ENCODE results near the gene KCNJ2. TPM values are rescaled to one million over a fixed set of nuclear protein-coding genes. Genes with fewer than 3 reads are reported as not detected.

The KCNJ2 gene
- total RNA-seq, 1 experiment from 2014 or later, result 0.15 TPM

DNA sequence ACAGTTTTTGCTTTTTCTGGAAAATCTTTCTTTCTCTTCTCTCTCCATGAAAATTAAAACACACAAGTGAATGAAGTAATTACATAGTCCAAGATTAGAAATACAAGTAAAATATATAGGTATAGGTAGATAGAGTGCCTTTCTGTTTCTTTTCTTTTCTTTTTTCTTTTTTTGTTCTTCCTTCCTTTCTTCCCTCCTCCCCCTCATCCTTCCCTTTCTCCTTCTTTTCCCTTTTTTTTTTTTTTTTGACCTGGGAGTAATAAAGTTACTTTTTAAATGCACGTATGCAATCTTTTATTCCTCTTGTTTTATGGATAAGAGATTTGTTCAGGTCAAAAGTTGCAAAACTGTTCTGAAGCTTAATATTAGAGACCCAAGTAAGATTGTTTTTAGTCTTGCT, 34.6 kb upstream of the KCNJ2 start:
- Histone ChIP-seq H3K79me1 (ENCODE audit: insufficient read depth, low read depth, low read length, poor library complexity, severe bottlenecking) (no peaks in the 10 kb centered on the region), H2BK12ac (ENCODE audit: insufficient read length, low read depth, low read length) (no peak overlapping the region), H2BK15ac (ENCODE audit: low read depth, low read length) (no peak overlapping the region), H4K91ac (ENCODE audit: insufficient read length, low read depth, low read length) (no peak overlapping the region), H3T11ph (ENCODE audit: low read length) (no peak overlapping the region), H3K79me2 (ENCODE audit: insufficient read depth, low read length) (no peaks in the 10 kb centered on the region), H3K27ac (ENCODE audit: insufficient read length, low read depth, low read length) (no peak overlapping the region), H3K4me1 (ENCODE audit: insufficient read depth, low read length) (no peaks in the 10 kb centered on the region; the same call in 1 of the 2 replicates), H3K18ac (ENCODE audit: insufficient read length, low read depth, low read length) (no peak overlapping the region), H2AFZ (ENCODE audit: low read length) (no peak overlapping the region), H3K27me3 (ENCODE audit: insufficient read depth, low read length) (no peaks in the 10 kb centered on the region), H3K9me3 (ENCODE audit: control insufficient read depth, low read depth, low read length) (no peaks in the 10 kb centered on the region), H3K4ac (ENCODE audit: low read depth, low read length) (no peak overlapping the region), H2BK5ac (ENCODE audit: insufficient read length, low read length) (no peak overlapping the region), H3K14ac (ENCODE audit: insufficient read depth, low read length) (no peak overlapping the region), H2BK120ac (ENCODE audit: low read depth, low read length, poor library complexity, severe bottlenecking) (no peak overlapping the region), H3K56ac (ENCODE audit: insufficient read length, low read depth, low read length) (no peak overlapping the region), H4K8ac (replicated peaks; ENCODE audit: insufficient read length, low read depth, low read length) (no peak overlapping the region), H4K20me1 (ENCODE audit: control insufficient read depth, insufficient read depth, insufficient read length) (no peaks in the 10 kb centered on the region), H2AK5ac (ENCODE audit: insufficient read length, low read length) (no peak overlapping the region), H3K9ac (ENCODE audit: extremely low read depth, insufficient read length, low read length) (no peak overlapping the region), H4K5ac (ENCODE audit: insufficient read length, low read depth, low read length) (no peak overlapping the region), H3K23me2 (ENCODE audit: insufficient read length, low read depth, low read length, poor library complexity, severe bottlenecking) (no peaks in the 10 kb centered on the region), H2BK20ac (ENCODE audit: low read depth, low read length, poor library complexity, severe bottlenecking) (no peak overlapping the region), H3K4me2 (ENCODE audit: insufficient read depth, insufficient read length, low read length) (no peak overlapping the region), H3K23ac (ENCODE audit: insufficient read length, low read depth, low read length) (no peak overlapping the region)
- H3K27ac Mint-ChIP-seq, result no peak overlapping the region
- H3K4me1 Mint-ChIP-seq, result peaks cover 14 to 15% of the 10 kb centered on the region in 2 experiments
- H3K4me3 Mint-ChIP-seq, result no peak overlapping the region
- DNase-seq, result no peak
- H3K27me3 Mint-ChIP-seq (ENCODE audit: low read depth), result no peaks in the 10 kb centered on the region; the same call in 1 of the 2 replicates
- no peaks in the 10 kb centered on the region for H3K36me3 Mint-ChIP-seq (ENCODE audit: insufficient read depth in 1 of 3, low read depth in 3 of 3)
- TF ChIP-seq CTCF (conservative IDR thresholded peaks at IDR 0.05), result no peak
- no CpG with 5 or more reads among the region's 1 CpG for WGBS (ENCODE audit: extremely low coverage, insufficient read length, low lambda C conversion rate)
- H3K9me3 Mint-ChIP-seq, result no peaks in the 10 kb centered on the region

All from H9 (cell line).